GM19025 (cell line): Measurements from ENCODE around the gene ATG4C.
"Not testable (repeated sequence)": the region's sequence is repeated elsewhere in the genome, so short reads cannot be mapped to it uniquely, and the experiment has no call there.

ENCODE experiments used
- ATAC-seq: cut with Tn5 transposase; IDR thresholded peaks from one replicate; pipeline ENCODE4 v1.9.1; 2021; ENCODE audit warnings: mild to moderate bottlenecking, low read depth, moderate library complexity; ENCODE audit not compliant: unreplicated experiment

ATG4C gene, protein sequence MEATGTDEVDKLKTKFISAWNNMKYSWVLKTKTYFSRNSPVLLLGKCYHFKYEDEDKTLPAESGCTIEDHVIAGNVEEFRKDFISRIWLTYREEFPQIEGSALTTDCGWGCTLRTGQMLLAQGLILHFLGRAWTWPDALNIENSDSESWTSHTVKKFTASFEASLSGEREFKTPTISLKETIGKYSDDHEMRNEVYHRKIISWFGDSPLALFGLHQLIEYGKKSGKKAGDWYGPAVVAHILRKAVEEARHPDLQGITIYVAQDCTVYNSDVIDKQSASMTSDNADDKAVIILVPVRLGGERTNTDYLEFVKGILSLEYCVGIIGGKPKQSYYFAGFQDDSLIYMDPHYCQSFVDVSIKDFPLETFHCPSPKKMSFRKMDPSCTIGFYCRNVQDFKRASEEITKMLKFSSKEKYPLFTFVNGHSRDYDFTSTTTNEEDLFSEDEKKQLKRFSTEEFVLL

DNA sequence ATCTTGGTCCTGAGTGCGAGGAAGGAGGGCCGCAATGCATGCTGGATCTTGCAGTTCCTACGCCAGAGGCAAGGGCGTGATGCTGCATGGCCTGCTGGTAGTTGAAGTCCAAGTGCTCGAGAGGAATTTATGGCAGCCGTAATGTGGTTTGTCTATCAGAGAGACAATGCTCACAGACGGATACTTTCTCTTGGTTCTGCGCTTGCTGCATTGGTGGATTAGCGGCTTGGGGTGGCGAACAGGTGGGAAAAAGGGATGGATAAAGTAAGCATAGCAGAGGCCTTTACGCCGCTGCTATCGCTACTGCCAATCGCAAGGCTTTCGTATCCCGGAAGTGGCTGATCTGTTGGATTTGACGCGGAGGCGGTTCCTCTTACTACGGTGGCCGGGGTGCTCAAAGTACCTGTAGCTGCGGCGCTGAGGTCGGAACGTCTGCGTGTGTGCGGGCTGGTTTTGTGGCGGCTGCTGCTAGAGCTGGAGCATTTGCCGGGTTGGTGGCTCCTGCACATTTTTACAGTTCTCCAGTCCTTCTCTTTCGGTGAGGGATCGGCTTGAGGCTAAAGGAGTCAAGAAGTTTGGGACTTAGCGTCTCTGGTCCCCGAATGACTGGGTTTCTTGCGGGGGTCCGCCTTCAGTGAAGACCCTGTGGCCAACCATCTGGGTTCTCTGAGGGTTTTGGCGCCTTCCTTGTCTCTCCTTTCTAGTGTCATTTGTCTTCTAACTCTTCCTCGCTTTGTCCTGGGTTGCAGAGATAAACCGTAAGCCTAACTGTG is at the start of gene ATG4C:
TSS of gene ATG4C (plus strand) at position 397 of the 773 bp plus-strand sequence. CDS start 19,655 bp downstream, outside the sequence.
- peak; percentile 88 for ATAC-seq

DNA sequence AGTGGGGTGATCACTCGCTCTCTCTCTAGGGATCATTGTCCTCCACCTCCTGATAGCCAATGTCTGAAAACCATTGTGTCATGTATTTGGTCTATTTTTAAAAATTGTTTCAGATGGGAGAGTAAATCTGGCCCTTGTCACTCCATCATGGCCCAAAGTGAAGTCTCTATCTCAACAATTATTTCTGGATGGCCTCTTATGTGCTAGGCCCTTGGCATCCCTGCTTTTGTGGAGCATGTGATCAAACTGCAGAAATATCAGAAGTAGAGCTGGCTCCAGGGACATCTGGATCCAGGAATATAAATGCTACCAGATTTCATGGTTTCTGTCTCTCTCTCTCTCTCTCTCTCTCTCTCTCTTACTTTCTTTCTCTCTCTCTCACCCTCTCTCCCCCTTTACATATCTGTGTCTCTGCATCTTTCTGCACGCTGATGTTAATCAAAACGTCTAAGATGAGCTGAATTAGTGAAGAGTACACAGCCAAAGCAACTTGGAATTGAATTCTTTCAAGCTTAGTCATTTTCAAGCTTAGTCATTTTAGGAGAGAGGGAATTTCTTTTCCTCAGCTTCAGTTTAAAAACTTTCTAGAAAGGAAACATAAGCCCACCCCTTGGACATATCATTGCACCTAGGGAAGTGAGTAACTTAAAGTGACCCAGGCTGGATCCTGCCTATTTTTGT is 48.3 kb upstream of the ATG4C start:
- ATAC-seq = no peak

DNA sequence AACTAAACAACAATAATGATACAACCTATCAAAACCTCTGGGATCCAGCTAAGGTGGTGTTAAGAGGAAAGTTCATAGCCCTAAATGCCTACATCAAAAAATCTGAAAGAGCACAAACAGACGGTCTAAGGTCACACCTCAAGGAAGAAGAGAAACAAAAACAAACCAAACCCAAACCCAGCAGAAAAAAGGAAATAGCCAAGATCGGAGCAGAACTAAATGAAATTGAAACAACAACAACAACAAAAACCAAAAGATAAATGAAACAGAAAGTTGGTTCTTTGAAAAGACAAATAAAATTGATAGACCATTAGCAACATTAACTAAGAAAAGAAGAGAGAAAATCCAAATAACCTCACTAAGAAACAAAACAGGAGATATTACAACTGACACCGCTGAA is 43.2 kb upstream of the ATG4C start:
- ATAC-seq = not testable (repeated sequence)

DNA sequence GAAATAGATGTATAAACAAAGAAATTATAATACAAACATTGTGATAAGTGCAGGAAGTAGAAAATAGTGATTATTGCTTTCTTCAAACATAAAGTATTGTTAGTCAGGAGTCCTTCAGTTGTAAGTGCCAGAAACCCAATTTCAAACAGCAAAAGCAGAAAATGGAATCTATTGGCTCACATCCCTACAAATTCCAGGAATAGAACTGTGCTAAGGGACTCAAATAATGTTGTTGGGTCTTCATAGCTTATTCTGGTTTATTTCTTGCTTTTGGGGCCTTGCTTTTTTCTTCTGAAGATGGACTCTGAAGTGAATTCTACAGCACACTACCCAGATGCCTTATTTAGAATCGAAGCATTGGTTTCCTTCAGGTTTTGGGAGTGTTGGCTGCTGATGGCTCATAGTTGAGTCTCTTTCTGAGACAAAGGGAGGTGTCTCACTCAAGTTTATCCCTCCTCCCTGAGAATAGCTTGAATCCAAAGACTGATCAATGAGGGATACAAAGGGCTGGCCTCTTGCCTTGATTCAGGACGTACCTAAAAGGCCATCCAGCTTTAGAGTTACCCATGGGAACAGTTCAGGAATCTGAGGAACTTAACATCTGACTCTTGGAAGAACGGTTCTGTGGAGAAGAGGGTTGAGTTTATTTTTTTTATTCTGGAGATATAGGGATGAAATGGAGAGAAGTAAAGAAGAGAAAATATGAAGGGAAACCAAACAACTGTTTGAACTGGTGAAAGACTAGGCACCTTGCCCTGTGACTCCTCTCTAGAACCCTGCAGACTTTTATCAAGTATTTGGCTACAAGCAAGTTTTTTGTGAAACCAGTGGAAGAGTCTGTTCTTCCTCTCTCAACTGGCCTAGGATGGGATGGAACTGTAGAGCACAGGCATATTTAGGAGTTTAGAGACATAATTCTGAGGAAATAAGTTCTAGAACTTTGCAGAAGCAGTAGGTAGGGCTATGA is 39.0 kb upstream of the ATG4C start:
- no peak for ATAC-seq

DNA sequence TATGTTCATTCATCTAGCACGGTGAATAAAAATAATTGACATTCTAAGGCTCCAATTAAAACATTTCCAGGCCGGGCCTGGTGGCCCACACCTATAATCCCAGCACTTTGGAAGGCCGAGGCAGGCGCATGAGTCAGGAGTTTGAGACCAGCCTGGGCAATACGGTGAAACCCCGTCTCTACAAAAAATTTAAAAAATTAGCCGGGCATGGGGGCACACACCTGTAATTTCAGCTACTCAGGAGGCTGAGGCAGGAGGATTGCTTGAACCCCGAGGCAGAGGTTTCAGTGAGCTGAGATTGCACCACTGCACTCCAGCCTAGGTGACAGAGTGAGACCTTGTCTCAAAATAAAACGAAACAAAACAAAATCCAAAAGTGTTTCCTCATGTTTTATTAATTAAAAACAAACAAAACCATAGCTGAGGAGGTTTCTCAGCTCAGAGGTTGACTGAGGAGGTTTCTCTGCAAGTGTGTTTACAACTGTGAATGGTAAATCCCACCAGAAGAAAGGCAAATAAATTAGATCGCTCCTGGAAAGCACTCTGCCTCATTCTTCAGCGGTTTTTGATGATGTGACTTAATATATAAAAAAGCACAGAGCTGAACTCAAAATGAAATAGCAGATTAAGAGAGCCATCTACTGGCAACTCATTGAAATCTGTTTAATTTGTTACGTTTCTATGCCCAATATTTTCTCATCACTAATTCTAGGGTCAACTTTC is 37.7 kb upstream of the ATG4C start:
- no peak for ATAC-seq

DNA sequence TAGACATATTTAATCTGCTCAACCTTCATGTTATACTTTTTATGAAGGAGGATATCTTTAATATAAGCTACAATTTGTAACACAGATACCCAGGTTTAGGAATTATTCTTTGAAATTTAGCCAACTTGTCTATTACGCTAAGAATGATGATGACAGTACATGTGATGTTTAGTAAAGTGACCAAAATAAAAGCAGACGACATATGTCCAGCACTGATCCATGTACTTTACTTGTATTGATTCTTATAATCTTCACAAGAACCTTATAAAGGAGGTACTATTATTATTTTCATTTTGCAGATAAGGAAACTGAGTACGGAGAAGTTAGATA is 37.2 kb upstream of the ATG4C start:
- ATAC-seq = no peak

DNA sequence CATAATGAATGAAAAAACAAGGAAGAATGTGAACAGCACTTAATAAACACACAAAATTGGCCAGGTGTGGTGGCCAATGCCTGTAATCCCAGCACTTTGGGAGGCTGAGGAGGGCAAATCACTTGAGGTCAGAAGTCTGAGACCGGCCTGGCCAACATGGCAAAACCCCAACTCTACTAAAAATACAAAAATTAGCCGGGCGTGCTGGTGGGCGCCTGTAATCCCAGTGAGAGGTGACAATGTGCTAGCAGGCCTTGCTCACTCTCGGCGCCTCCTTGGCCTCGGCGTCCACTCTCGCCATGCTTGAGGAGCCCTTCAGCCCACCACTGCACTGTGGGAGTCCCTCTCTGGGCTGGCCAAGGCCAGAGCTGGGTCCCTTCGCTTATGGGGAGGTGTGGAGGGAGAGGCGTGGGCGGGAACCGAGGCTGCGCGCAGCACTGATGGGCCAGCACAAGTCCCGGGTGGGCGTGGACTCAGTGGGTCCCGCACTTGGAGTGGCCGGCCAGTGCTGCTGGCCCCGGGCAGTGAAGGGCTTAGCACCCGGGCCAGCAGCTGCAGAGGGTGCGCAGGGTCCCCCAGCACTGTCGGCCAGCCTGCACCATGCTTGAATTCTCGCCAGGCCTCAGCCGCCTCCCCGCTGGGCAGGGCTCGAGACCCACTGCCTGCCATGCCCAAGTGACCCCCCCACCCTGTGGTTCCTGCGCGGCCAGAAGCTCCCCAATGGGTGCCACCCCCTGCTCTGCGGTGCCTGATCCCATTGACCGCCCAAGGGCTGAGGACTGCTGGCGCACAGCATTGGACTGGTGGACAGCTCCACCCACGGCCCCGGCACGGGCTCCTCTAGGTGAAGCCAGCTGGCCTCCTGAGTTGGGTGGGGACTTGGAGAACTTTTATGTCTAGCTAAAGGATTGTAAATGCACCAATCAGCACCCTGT is 30.6 kb upstream of the ATG4C start:
- no peak for ATAC-seq

DNA sequence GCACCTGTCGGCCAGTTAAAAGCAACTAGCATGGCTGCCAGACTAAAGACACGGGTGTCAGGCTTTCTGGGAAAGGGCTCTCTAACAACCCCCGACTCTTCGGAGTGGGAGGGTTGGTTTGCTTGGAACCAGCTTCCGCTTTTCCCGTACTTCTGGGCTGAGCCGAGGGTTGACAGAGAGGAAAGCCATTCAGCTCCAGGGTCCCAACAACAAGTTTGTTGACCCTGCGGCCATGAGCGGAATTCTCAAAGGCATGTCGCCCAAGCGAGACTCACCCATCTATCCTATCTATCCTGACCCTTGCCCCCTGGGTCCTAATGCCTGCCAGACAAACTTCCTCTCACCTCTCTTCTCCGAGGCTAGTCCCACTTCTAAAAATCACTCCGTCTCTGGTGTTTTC is 29.0 kb upstream of the ATG4C start:
- not testable (repeated sequence) for ATAC-seq

DNA sequence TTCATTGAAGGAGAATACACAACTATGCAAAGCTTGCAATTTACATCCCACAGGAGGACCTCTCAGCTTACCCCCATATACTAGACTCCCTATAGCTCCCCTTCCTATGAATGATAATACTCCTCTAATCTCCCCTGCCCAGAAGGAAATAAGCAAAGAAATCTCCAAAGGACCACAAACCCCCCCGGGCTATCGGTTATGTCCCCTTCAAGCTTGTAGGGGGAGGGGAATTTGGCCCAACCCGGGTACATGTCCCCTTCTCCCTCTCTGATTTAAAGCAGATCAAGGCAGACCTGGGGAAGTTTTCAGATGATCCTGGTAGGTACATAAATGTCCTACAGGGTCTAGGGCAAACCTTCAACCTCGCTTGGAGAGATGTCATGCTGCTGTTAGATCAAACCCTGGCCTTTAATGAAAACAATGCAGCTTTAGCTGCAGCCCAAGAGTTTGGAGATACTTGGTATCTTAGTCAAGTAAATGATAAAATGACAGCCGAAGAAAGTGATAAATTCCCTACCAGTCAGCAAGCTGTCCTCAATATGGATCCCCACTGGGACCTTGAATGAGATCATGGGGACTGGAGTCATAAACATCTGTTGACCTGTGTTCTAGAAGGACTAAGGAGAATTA is 27.6 kb upstream of the ATG4C start:
- ATAC-seq = not testable (repeated sequence)

DNA sequence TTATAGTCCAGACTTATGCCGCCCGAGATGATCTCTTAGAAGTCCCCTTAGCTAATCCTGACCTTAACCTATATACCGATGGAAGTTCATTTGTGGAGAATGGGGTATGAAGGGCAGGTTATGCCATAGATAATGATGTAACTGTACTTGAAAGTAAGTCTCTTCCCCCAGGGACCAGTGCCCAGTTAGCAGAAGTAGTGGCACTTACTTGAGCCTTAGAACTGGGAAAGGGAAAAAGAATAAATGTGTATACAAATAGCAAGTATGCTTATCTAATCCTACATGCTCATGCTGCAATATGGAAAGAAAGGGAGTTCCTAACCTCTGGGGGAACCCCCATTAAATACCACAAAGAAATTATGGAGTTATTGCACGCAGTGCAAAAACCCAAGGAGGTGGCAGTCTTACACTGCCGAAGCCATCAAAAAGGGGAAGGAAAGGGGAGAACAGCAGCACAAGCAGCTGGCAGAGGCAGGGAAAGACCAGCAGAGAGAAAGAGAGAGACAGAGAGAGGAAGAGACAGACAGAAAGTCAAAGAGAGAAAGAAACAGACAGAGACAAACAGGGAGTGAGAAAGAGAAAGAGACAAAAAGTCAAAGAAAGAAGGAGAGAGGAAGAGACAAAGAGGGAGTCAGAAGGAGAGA is 24.6 kb upstream of the ATG4C start:
- not testable (repeated sequence) for ATAC-seq

DNA sequence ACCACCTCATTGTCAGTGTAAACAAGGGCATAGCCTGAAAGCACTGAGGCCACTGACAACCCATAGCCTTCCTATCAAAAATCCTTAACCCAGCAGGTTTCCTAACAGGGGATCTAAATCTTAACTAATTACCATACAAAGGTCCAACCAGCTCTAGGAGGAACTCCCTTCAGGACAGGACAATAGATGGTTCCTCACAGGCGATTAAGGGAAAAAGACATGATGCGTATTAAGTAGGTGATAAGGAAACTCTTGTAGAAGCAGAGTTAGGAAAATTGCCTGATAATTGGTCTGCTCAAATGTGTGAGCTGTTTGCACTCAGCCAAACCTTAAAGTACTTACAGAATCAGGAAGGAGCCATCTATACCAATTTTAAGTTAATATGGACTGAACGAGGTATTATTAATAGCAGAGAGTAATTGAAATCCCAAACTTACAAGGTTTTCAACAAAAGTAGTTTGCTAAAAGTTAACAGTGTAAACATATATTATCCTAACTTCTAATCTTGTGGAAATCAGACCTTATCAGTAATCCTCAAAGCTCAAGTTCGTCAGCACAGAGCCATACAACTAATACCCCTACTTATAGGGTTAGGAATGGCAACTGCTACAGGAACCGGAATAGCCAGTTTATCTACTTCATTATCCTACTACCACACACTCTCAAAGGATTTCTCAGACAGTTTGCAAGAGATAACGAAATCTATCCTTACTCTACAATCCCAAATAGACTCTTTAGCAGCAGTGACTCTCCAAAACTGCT is 23.7 kb upstream of the ATG4C start:
- not testable (repeated sequence) for ATAC-seq

DNA sequence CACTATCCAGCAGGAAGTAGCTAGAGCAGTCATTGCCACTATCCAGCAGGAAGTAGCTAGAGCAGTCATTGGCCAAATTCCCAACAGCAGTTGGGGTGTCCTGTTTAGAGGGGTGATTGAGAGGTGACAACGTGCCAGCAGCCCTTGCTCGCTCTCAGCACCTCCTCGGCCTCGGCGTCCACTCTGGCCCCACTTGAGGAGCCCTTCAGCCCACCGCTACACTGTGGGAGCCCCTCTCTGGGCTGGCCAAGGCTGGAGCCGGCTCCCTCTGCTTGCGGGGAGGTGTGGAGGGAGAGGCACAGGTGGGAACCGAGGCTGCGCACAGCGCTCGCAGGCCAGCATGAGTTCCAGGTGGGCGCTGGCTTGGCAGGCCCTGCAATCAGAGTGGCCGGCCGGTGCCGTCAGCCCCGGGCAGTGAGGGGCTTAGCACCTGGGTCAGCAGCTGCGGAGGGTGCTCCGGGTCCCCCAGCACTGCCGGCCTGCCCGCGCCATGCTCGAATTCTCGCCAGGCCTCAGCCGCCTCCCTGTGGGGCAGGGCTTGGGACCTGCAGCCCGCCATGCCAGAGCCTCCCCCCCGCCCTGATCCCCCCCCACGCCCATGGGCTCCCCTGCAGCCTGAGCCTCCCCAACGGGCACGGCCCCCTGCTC is 22.6 kb upstream of the ATG4C start:
- ATAC-seq = not testable (repeated sequence)

DNA sequence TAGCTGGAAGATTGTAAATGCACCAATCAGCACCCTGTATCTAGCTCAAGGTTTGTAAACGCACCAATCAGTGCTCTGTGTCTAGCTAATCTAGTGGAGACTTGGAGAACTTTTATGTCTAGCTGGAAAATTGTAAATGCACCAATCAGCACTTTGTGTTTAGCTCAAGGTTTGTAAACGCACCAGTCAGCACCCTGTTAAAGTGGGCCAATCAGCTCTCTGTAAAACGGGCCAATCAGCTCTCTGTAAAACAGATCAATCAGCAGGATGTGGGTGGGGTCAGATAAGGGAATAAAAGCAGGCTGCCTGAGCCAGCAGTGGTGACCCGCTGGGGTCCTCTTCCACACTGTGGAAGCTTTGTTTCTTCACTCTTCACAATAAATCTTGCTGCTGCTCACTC is 21.9 kb upstream of the ATG4C start:
- ATAC-seq = not testable (repeated sequence)

DNA sequence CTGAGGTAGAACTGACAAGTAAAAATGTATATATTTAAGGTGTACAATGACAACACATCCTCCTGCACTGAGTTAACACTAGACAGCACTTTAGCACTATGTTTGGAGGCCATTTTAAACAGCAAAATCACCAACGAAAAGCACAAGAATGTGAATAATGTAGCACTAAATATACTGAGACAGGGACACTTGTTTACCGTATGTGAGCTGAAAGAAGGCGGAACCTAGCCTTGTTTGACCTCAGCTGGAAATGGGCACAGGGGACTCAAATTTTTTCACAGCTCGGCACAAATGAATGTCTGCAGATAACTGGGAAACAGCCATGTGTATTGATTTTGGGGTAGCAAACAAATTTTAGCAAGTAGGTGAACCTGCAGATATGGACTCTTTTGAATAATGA is 18.0 kb upstream of the ATG4C start:
- no peak for ATAC-seq

DNA sequence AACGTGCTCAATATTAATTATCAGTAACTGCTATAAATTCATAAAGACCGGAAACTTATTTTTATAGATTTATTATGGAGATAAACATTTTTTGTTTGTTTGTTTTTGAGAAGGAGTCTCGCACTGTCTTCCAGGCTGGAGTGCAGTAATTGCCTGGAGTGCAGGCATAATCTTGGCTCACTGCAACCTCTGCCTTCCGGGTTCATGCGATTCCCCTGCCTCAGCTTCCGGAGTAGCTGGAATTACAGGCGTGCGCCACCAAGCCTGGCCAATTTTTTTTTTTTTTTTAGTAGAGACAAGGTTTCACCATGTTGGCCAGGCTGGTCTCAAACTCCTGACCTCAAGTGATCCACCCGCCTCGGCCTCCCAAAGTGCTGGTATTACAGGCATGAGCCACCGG is 15.4 kb upstream of the ATG4C start:
- ATAC-seq = not testable (repeated sequence)

DNA sequence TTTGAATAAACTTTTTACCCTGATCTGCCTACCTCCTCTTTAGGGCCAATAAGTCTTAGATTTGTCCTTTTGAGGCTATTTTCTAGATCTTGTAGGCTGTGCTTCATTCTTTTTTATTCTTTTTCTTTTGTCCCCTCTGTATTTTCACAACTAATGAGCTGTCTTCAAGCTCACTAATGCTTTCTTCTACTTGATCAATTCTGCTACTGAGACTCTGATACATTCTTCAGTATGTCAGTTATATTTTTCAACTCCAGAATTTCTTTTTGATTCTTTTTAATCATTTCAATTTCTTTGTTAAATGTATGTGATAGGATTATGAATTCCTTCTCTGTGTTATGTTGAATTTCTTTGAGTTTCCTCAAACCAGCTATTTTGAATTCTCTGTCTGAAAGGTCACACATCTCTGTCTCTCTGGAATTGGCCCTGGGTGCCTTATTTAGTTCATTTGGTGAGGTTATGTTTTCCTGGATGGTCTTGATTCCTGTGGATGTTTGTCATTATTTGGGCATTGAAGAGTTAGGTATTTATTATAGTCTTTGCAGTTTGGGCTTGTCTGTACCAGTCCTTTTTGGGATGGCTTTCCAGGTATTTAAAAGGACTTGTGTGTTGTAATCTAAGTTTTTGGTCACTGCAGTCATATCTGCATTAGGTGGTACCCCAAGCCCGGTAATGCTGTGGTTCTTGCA is 11.2 kb upstream of the ATG4C start:
- ATAC-seq = no peak
